RCC 7860 (cell line): Measurements from ENCODE around the gene TNS2.
"Not testable (repeated sequence)": the region's sequence is repeated elsewhere in the genome, so short reads cannot be mapped to it uniquely, and the experiment has no call there.

ENCODE experiments used
- DNase-seq: peaks from one replicate; pipeline ENCODE4 v3.0.0-alpha.2; 2015; ENCODE audit warnings: low spot score
- FAIRE-seq: peaks from 2 replicates; lab custom pipeline; 2012; peaks lifted over from hg19 to GRCh38; lab: Jason Lieb, UNC

The TNS2 gene

DNA sequence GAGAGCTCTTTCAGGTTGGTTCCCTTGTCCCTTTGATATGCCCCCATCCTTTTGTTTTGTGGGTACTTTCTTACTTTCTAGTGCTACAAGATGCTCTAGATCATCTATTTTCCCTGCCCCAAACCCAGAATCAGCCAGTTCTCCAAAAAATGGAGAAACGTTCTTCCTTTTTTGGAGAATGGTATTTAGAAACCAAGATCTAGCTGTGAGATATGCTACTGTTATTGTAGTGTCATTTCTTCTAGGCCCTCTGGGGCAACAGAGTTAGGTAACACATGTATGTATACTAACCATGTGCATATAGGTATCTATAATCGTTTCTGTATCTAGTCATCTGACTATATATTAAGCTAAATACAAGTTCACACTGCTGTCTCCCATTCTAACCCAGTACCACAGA lies 40.7 kb downstream of the TNS2 start:
- DNase-seq, result no peak
- no peak for FAIRE-seq

DNA sequence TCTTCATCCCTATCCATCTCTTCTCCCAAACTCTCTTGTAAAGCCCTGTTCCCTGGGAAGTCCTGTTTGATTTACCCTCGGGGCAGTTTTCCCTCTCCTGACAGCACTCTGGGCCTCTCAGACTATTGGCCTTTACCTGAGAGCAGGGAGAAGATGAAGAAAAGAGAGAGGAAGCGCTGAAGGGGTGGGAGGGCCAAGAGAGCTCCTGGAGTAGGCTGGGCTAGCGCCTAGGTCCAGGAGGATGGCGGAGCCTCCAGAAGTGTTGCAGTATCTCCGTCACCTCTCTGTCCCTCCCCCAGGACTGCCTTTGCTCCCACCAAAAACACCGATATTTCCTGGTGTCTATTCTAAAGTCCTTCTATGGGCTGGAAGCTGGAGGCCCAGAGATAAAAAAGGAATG lies 41.9 kb downstream of the TNS2 start:
- no peak for FAIRE-seq

DNA sequence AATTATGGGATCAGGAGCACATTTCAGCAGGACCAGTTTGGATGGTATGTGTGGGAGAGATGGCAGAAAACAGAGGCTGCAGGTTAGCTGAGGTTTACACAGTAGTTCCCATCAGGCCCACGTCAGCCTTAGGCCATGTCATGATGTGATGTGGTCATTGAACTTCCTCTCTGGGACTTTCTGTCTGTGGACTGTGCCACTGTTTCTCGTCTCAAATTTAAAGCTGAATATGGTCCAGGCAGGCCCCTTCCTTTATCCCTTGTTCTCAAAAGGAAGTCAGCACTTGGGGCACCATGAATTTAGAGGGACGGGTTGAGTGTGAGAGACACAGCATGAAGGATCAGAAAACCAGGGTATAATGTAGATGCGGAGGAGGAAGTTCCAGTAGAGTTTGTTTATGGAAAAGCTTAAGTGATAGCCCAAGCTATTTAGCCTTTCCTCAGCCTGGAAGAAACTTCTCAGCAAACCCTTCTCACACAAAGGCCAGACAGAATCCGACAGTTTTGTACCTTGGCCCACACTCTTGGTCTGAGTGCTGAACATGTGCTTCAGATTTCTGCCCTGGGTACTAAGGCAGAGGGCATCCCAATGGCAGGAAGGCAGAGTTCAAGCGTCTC lies 44.0 kb downstream of the TNS2 start:
- DNase-seq (no peak), FAIRE-seq (no peak)

More for the DNA sequence above, 41.9 kb downstream of the TNS2 start:
- DNase-seq, result no peak

DNA sequence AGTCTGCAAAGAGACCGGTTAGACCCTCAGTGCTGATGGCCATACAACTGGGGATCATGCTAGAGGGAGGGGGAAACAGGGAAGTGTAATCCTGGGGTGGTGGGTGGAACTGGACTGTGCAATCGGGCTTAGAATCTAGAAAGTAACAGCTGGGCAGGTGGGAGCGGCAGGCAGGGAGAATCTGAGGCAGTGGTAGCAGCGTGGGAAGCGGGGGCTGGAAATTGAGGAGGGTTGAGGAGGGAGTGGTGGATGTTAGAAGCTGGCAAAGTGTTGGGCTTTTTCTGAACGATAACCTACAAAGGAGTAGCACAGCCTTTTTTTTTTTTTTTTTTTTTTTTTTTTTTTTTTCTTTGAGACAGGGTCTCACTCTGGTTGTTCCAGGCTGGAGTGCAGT lies 44.5 kb downstream of the TNS2 start:
- FAIRE-seq (no peak), DNase-seq (no peak)

DNA sequence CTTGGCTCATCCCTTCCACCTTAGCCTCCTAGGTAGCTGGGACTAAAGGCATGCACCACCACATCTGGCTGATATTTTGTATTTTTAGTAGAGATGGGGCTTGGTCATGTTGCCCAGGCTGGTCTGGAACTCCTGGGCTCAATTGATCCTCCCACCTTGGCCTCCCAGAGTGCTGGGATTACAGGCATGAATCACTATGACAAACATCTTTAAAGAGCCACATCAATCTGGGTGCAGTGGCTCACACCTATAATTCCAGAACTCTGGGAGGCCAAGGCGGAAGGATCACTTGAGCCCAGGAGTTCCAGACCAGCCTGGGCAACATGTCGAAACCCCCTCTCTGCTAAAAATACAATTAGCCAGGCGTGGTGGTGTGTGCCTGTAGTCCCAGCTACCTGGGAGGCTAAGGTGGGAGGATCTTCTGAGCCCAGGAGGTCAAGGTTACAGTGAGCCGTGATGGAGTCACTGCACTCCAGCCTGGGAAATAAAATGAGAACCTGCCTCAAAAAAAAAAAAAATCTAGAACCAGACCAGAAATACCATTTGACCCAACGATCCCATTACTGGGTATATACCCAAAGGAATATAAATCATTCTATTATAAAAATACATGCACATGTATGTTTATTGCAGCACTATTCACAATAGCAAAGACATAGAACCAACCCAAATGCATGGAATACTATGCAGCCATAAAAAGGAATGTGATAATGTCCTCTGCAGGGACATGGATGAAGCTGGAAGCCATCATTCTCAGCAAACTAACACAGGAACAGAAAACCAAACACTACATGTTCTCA lies 45.1 kb downstream of the TNS2 start:
- not testable (repeated sequence) for FAIRE-seq
- peak; percentile 40 for DNase-seq

DNA sequence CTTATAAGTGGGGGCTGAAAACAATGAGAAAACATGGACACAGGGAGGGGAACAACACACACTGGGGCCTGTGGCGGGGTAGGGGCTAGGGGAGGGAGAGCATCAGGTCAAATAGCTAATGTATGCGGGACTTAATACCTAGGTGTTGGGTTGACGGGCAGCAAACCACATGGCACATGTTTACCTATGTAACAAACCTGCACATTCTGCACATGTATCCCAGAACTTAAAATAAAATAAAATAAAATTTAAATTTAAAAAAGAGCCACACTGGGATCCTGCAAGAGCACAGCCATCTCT lies 45.7 kb downstream of the TNS2 start:
- FAIRE-seq, DNase-seq: not testable (repeated sequence)

DNA sequence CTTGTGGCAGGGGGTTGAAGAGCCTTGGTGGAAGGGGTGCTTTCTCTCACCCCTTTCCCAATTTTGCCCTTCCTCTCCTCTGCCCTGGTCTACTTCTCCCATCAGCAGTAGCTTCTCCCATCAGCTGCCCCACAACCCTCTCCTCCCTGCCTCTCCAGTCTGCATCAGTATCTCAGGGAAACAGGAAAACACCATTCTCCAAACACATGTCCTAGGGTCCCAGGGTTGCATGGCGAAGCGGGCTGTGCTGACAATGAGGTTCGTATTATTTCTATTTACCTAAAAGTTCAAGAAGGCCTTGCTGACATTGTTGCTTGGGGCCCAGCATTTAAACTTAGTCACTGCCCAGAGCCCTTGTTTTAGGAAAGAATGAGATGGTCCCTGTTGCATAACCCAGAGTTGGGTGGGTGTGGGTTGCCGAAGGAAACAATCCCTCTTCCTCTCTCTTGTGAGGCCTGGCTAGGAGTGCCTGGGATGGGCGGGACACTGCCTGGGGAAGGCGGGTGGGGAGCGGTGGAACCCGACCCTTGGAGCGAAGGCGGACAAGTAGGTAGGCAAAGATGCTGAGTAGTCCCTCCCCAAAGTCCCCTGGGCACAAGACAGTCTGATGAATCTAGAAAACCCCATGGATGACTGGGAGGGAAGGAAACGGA lies 46.4 kb downstream of the TNS2 start:
- no peak for FAIRE-seq
- DNase-seq, result no peak

DNA sequence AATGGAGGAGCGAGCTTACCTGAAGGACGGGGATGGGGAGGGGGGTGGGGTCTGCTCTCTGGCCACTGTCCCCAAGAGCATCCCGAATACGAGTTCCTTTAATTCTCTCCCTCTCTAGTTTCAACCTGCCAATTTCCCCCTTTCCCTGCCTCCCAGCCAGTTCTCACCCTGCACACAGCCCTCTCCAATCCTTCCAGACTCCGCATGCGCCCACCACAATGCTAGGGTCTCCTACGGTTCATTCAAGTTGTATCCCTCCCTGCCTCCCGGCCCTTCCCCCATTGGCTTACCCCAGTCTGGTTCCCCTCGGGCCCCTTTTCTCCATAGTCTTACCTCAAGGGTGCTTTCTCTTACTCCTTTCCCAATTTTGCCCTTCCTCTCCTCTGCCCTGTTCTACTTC lies 46.9 kb downstream of the TNS2 start:
- FAIRE-seq (no peak), DNase-seq (no peak)

DNA sequence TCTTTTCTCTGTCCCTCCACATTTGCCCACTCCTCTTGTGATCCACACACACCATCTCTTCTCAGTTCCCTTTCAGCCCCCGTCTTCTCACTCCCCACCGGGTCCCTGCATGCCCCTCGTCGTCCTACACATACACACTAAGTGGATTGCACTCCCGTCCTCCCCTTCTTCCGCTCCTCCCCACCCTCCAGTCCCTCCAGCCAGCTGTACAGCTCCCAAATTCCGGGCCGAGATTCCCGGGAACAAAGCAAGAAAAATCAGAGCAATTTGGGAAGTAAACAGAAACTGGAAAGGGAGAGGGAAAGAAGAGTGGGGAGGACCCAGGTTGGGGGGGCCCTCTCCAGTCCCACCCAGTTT lies 47.3 kb downstream of the TNS2 start:
- DNase-seq (no peak), FAIRE-seq (no peak)

DNA sequence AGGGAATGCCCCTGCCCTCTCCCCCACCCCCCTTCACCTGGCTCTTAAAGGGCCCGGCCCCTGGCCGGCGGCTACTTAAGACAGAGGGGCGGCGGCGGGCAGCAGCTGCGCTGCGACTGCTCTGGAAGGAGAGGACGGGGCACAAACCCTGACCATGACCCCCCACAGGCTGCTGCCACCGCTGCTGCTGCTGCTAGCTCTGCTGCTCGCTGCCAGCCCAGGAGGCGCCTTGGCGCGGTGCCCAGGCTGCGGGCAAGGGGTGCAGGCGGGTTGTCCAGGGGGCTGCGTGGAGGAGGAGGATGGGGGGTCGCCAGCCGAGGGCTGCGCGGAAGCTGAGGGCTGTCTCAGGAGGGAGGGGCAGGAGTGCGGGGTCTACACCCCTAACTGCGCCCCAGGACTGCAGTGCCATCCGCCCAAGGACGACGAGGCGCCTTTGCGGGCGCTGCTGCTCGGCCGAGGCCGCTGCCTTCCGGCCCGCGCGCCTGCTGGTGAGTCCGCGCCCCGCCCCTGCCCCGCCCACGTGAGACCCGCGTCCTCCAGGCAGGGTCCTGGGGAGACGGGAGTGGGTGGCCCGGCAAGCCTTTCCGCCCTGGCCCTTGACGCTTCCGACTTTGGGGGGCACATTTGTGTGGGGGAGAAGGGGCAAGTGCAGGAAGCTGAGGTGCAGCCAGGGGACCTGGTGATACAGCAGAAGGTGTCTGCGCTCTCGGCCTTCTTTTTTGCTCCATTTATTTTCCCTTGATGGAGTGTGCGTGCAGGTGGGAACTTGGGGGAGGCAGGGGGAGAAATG lies 47.9 kb downstream of the TNS2 start, which contains the start of gene IGFBP6:
Gene IGFBP6 (plus strand): TSS at position 104 of the 790 bp plus-strand sequence. CDS start 51 bp downstream, at position 155.
- FAIRE-seq, result no peak

GRCh38 chr12:53098354-53098981 lies 48.6 kb downstream of the TNS2 start:
- FAIRE-seq (peak; percentile 74), DNase-seq (peak; percentile 54)

More for the DNA sequence above, 47.9 kb downstream of the TNS2 start, which contains the start of gene IGFBP6:
- peak; percentile 33 for DNase-seq

GRCh38 chr12:53099071-53099882 lies 49.4 kb downstream of the TNS2 start:
- DNase-seq (peak; percentile 92), FAIRE-seq (peak; percentile 93)

GRCh38 chr12:53100466-53101151 lies 50.7 kb downstream of the TNS2 start:
- FAIRE-seq, result no peak
- DNase-seq, result no peak

- DNase-seq (no peak), FAIRE-seq (no peak)
These were observed 51.4 kb downstream of the TNS2 start for GRCh38 chr12:53101266-53101665.

DNA sequence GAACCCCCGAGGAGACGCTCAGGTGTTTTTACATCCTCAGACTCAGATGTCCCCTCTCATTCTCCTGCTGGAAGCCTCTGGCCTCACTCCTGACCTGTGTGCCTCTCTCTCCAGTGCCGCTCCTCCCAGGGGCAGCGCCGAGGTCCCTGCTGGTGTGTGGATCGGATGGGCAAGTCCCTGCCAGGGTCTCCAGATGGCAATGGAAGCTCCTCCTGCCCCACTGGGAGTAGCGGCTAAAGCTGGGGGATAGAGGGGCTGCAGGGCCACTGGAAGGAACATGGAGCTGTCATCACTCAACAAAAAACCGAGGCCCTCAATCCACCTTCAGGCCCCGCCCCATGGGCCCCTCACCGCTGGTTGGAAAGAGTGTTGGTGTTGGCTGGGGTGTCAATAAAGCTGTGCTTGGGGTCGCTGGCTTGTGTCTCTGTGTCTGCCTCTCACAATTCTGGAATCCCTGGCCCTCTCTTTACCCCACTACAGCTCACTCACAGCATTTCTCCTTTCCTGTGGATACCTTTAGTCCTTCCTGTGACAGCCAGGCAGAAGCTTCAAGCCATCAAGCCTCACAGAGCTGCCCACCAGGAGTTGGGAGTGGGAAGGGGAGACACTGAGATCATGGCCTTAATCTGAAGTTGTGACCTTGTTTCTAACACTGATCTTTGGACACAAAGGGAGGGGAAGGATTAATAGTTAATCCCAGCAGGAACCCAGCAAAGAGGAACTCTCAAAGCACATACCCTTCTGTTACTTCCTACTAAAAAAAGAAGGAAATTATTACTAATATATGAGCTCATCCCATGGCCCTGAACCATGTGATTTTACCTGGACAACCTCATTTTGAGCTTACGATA lies 52.3 kb downstream of the TNS2 start:
- DNase-seq (no peak), FAIRE-seq (no peak)

GRCh38 chr12:53102883-53103807 lies 53.3 kb downstream of the TNS2 start, which contains the start of gene SOAT2:
SOAT2 (plus strand) TSS chr12:53103486; CDS start chr12:53103578, 92 bp downstream.
- FAIRE-seq (no peak), DNase-seq (no peak)

DNA sequence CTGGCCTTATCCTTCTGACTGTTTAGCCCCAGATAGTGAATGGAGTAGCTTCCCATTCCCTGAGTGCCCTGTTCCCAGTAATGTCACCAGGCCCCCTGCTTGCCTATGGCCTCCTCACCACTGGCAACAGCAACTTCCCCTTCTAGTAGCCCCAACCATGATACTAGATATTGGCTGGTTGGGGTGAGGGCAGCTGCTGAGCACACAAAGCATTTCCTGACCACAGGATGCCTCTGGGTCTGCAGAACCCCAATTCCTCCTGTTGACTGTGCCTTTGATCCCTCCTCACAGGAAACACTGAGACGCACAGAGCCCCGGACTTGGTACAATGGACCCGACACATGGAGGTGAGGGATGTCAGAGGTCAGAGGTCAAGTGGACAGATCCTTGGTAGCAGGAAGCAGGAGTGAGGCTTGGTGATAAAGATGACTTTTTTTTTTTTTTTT lies 54.0 kb downstream of the TNS2 start:
- FAIRE-seq, result no peak
- DNase-seq, result no peak
